ENCODE measurements around the gene LTN1.

Gene LTN1

GRCh38 chr21:28882345-28882744 lies 110.3 kb downstream of the LTN1 start:
- no peak for DNase-seq

All from T1000 (cell line).